GM19035 (cell line): Measurements from ENCODE around the gene APBA2.
"Not testable (repeated sequence)": the region's sequence is repeated elsewhere in the genome, so short reads cannot be mapped to it uniquely, and the experiment has no call there.

Experiments used
- ATAC-seq: cut with Tn5 transposase; IDR thresholded peaks from one replicate; pipeline ENCODE4 v1.9.1; 2021; ENCODE audit not compliant: unreplicated experiment

Gene APBA2

GRCh38 chr15:29142129-29142747 is 256.5 kb downstream of the APBA2 start:
- no peak for ATAC-seq

DNA sequence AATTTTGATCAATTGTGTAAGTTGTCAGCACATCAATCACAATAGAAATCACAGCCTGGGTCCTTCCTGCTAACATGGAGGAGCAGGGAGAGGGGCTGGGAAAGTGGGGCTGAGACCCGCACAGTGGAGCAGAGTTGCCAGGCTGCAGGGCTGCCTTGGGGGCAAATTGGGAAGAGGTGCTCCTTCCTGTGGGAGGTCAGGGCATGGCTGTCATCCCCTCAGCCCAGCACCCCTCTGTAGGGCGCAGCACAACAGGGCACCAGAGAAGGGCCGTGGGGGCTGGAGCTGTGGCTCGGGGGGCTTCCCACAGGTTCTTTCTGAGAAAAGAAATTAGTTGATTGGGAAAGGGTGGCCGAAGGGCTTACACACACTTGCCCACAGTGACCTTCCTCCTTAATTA is 257.5 kb downstream of the APBA2 start:
- ATAC-seq, result no peak

- ATAC-seq, result no peak
Observed at GRCh38 chr15:29143909-29144635, 258.3 kb downstream of the APBA2 start.

- no peak for ATAC-seq
Observed at GRCh38 chr15:29149738-29150075, 263.9 kb downstream of the APBA2 start.

DNA sequence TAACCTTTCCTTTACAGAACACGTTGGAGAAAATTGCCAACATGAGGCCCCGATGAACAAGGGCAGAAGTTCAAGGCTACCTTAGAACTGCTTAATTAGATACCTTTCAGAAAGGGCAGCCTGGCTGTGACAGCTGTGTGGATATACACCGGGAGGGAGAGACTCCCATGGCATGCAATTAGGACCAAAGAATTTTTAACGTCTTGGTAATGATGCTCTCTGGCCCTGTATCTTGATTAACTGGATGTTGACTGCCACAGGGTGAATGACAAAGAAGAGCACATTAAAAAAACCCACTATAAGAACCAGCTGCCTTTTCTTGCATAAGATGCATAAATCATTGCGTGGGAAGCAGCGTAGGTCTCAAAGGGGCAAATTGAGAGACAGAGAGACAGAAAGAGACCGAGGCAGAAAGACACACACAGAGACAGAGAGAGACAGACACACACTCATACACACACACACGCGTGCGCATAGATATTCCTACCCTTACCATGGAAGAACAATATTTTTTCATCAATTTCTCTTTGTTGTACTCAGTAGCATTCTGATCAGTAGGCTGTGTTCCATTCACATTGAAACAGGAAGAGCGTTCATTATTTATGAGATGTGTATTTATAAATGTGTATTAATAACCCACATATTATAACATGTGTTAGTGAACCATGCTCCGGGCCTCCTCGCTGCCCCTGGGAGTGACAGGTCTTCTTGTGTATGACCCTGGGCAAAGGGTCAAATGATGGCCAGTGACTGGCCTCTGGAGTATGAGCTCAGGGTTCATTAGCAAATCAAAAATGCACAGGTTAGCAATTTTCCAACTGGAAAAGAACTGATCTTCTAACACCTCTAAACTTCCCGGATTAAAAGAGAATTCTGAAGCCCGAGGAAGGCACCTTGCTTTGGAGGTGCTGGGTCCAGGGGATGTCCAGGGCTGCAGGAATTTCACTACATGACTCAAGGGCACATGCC is 265.0 kb downstream of the APBA2 start:
- ATAC-seq, result no peak

GRCh38 chr15:29151484-29151857 is 265.7 kb downstream of the APBA2 start:
- no peak for ATAC-seq

- ATAC-seq, result no peak
Observed at GRCh38 chr15:29156521-29156920, 270.7 kb downstream of the APBA2 start.

DNA sequence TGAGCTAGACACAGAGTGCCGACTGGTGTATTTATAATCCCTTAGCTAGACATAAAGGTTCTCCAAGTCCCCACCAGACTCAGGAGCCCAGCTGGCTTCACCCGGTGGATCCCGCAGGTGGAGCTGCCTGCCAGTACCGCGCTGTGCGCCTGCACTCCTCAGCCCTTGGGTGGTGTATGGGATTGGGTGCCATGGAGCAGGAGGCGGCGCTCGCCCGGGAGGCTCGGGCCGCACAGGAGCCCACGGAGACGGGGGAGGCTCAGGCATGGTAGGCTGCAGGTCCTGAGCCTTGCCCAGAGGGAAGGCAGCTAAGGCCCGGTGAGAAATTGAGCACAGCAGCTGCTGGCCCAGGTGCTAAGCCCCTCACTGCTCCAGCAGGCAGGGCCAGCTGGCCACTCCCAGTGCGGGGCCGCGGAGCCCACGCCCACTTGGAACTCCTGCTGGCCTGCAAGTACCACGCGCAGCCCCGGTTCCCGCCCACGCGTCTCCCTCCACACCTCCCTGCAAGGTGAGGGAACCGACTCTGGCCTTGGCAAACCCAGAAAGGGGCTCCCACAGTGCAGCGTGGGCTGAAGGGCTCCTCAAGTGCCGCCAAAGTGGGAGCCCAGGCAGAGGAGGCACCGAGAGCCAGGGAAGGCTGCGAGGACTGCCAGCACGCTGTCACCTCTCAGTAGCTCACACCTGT is 274.1 kb downstream of the APBA2 start:
- ATAC-seq, result no peak

DNA sequence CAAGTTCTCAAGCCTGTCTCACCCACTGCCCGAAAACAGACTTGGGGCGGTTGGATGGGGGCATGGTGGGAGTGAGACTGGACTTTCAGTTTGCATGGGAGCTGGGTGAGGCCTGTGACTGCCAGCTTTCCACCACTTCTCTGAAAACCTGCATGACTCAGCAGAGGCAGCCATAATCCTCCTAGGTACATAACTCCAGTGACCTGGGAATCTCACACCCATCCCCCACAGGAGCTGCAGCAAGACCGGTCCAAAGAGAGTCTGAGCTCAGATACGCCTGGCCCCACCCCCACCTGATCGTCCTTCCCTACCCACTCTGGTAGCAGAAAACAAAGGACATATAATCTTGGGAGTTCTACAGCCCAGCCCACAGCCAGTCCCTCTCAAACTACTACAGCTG is 276.6 kb downstream of the APBA2 start:
- no peak for ATAC-seq

DNA sequence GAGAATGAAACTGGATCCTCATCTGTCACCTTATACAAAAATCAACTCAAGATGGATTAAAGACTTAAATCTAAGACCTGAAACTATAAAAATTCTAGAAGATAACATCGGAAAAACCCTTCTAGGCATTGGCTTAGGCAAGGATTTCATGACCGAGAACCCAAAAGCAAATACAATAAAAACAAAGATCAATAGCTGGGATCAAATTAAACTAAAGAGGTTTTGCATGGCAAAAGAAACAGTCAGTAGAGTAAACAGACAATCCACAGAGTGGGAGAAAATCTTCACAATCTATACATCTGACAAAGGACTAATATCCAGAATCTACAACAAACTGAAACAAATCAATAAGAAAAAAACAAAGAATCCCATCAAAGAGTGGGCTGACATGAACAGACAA is 281.3 kb downstream of the APBA2 start:
- not testable (repeated sequence) for ATAC-seq
